Germinal center (tissue), 1 donor: Measurements from ENCODE around the gene ZNF45.
"Not testable (repeated sequence)": the region's sequence is repeated elsewhere in the genome, so short reads cannot be mapped to it uniquely, and the experiment has no call there.

Experiments
- DNase-seq: peaks from one replicate; pipeline ENCODE4 v3.0.0; 2012; ENCODE audit warnings: mixed read lengths, low spot score

ZNF45 gene

GRCh38 chr19:43934985-43935708 is at the start of gene ZNF45:
ZNF45 (minus strand) TSS chr19:43935282; CDS start chr19:43922185, 13,097 bp downstream.
- peak; percentile 90 for DNase-seq

GRCh38 chr19:43984687-43985000 is 49.6 kb upstream of the ZNF45 start:
- DNase-seq: no peak

- DNase-seq: peak; percentile 61
Measured at GRCh38 chr19:43983912-43984686, 49.0 kb upstream of the ZNF45 start, which contains the start of gene ZNF155. ZNF155 (plus strand) TSS chr19:43984188; CDS start chr19:43988544, 4,356 bp downstream.

- DNase-seq: no peak
Measured at GRCh38 chr19:43983544-43983911, 48.4 kb upstream of the ZNF45 start.

GRCh38 chr19:43976732-43977131 is 41.6 kb upstream of the ZNF45 start:
- no peak for DNase-seq

GRCh38 chr19:43966079-43966694 is 31.1 kb upstream of the ZNF45 start:
- no peak for DNase-seq

- DNase-seq: no peak
Measured at GRCh38 chr19:43960411-43960810, 25.3 kb upstream of the ZNF45 start.

GRCh38 chr19:43957891-43958290 is 22.8 kb upstream of the ZNF45 start:
- DNase-seq: no peak

GRCh38 chr19:43956827-43957226 is 21.7 kb upstream of the ZNF45 start:
- DNase-seq: no peak

GRCh38 chr19:43950834-43951645 is 16.0 kb upstream of the ZNF45 start, which contains the start of gene ZNF221:
ZNF221 (plus strand) TSS chr19:43951228; CDS start chr19:43962727, 11,499 bp downstream.
- peak; percentile 74 for DNase-seq

GRCh38 chr19:43949803-43950202 is 14.7 kb upstream of the ZNF45 start:
- DNase-seq: not testable (repeated sequence)

- not testable (repeated sequence) for DNase-seq
Measured at GRCh38 chr19:43947412-43947811, 12.3 kb upstream of the ZNF45 start.

- no peak for DNase-seq
Measured at GRCh38 chr19:43941209-43941608, 6.1 kb upstream of the ZNF45 start.

GRCh38 chr19:43940719-43941118 is 5.6 kb upstream of the ZNF45 start:
- no peak for DNase-seq

GRCh38 chr19:43939557-43940260 is 4.6 kb upstream of the ZNF45 start:
- no peak for DNase-seq

GRCh38 chr19:43936188-43936587 is 1.1 kb upstream of the ZNF45 start:
- no peak for DNase-seq

- peak; percentile 3 for DNase-seq
Measured at GRCh38 chr19:43934055-43934984, 762 bp downstream of the ZNF45 start.

- no peak for DNase-seq
Measured at GRCh38 chr19:43928820-43929219, 6.3 kb downstream of the ZNF45 start.

- DNase-seq: no peak
Measured at GRCh38 chr19:43923875-43924274, 11.2 kb downstream of the ZNF45 start.

GRCh38 chr19:43914051-43914450 is 21.0 kb downstream of the ZNF45 start:
- no peak for DNase-seq
